Stimulated activated CD8-positive, alpha-beta memory T cell treated with anti-CD3 and anti-CD28 coated beads, Interleukin-15, amount 100 ng/mL, for 24 hours (primary cell): ENCODE measurements around the gene TRRAP.
"Not testable (repeated sequence)": the region's sequence is repeated elsewhere in the genome, so short reads cannot be mapped to it uniquely, and the experiment has no call there.

Experiments used
- DNase-seq: peaks from one replicate; pipeline ENCODE4 v3.0.0-alpha.2; 2020; ENCODE audit warnings: low read depth

The TRRAP gene

DNA sequence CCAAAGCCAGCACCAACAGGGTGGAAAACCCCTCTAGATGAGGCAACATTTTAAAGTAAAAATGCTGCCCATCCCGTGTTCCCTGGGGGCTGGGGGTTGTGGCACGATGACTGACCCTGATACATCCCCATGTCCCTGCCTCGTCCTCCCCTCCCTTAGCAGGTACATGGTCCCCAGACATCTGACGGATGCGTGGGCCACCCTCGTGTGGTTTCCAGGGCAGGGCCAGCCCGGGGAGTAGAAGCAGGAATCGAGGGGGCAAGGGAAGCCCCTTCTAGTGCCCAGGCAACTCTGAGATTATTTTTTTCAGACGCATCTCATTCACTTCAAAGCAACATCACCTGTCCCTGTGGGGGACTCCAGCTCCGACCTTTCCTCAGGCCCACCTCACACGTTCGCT is 12.0 kb upstream of the TRRAP start:
- DNase-seq = no peak

DNA sequence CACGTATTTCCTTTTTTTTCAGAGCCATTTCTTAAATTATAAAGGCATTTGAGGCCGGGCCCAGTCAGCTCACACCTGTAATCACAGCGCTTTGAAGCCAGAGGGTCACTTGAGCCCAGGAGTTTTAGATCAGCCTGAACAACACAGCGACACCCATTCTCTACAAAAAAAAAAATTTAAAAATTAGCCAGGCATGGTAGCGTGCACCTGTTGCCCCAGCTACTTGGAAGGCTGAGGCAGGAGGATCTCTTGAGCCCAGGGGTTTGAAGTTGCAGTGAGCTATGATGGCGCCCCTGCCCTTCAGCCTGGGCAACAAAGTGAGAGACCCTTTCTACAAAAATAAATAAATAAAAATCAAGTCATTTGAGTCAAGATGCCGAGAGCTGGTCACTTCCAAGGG is 11.6 kb upstream of the TRRAP start:
- DNase-seq = no peak

DNA sequence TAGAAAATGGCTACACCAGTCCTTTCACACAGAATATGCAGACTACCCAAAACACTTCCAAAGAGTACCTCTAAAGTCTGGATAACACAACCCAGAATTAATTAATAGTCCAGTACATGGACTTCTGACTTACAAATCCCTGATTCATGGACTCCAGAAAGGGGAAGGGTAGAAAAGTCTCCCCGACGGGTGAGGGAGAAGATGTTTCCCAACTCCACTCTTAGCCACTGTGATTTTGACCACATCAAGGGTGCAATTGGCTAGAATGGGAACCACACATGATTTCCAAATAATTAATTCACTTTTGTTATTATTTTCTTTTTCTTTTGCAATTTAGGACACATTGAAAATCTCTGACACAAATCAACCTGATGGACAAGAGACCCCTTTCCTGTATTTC is 9.9 kb upstream of the TRRAP start:
- no peak for DNase-seq

DNA sequence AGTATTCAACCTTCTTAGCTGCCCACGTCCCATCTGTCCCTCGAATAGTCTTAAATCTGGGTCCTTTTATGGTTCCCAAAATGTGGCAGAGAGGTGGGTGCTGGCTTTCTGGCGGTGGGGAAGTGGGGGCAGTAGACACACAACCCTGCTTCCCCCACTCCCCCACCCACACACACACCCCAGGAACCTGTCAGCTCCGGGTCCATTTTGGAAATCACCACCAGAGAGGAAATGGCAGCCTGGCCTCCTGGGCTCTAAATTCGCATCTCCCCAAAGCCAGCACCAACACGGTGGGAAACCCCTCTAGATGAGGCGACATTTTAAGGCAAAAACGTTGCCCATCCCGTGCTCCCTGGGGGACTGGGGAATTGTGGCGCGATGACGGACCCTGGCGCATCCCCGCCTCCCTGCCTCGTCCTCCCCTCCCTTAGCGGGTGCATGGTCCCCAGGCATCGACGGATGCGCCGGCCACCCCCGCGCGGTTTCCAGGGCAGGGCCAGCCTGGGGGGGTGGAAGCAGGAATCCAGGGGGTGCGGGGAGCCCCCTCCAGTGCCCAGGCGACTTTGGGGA is 9.2 kb upstream of the TRRAP start:
- no peak for DNase-seq

DNA sequence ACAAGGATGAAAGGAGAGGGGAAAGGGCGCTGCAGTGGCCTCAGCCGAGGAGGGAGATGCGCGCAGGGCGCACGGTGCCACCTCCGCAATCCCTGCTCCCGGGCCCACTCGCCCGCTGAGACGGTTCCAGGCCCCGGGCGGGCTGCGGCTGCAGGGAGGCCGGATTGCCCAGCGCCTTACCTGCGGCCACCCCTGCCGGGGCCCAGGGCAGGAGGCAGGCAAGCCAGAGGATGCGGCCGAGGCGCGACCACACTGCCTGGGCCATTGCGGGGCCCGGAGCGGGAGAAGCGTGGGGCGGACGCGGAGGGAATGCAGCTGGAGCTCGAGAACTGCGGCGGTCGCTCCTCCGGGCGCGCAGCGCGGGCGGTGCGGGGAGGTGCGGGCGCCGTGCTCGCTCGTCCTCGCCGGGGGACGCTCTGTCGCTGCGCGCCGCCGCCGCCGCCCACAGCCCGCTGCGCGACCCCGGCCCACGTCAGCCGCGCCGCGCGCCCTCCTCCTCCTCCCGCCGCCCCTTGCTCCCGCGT is 8.7 kb upstream of the TRRAP start, which contains the start of gene TMEM130:
Gene TMEM130, minus strand, starts transcription at position 418 of the 524 bp plus-strand sequence. Its CDS starts 153 bp downstream, at position 265.
- no peak for DNase-seq

DNA sequence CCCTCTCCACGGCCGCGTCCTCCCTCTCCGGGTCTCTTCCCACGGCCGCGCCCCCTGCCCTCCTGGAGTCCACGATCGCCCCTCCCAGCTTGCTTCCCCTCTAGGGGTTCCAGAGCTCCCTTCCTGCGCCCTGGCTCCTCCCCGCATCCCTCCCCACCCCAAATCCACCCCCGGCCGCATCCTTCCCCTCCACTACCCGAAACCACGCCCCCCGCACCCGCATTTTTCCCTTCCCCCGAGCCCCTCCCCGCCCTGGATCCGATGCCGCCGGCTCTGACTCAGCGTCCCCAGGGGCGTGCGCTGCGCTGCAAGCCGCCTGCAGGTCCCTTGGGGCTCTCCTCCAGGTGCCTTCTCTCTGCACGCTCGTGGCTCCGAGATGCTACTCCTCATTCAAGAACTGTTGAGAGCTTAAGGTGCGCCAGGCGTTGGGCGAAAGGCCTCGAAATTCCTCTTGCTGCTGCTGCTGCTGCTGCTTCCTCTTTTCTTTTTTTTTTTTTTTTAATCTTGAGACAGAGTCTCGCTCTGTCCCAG is 8.1 kb upstream of the TRRAP start:
- DNase-seq = peak; percentile 44

DNA sequence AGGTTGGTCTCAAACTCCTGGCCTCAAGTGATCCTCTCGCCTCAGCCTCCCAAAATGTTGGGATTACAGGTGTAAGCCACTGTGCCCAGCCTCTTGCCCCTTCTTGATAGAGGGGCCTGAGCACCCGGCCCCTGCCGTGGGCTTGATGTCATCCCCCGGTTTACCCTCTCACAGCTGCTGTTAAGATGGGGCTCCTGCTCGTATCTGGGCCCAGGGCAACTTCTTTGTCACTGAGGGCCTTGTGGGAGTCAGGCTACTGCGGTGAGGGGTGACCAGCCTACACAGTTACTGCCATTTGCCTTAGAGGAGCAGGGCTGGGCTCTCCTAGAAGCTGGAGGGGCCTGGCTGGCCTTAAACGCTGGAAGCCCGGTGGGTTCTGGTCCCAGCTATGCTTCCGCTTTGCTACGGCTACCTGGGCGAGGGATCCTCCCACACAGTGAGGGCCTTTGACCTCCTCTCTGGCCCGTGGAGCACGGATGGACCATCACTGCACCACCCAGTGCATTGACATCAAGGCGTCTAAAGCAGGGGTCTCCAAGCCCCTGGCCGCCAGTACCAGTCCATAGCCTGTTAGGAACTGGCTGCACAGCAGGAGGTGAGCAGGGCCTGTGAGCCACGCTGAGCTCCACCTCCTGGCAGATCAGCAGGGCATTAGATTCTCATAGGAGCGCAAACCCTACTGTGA is 7.4 kb upstream of the TRRAP start:
- DNase-seq = no peak

DNA sequence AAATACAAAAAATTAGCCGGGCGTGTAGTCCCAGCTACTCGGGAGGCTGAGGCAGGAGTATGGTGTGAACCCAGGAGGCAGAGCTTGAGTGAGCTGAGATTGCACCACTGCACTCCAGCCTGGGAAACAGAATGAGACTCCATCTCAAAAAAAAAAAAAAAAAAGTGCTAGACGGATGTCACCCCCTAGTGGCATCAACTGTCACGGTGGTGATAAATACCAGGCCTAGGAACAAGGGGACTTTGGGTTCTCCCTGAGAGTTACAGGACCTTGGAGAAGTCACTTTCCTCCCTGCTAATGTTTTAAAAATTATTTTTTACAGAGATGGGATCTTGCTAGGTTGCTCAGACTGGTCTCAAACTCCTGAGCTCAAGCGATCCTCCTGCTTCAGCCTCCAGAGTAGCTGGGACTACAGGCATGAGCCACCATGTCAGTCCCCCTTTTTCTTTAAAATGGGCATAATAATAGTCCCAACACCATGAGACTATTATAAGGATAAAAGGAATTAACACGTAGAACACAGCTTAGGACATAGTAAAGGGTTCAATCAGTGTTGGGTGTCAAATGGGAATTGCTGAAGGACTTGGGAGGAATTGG is 5.9 kb upstream of the TRRAP start:
- DNase-seq = no peak

DNA sequence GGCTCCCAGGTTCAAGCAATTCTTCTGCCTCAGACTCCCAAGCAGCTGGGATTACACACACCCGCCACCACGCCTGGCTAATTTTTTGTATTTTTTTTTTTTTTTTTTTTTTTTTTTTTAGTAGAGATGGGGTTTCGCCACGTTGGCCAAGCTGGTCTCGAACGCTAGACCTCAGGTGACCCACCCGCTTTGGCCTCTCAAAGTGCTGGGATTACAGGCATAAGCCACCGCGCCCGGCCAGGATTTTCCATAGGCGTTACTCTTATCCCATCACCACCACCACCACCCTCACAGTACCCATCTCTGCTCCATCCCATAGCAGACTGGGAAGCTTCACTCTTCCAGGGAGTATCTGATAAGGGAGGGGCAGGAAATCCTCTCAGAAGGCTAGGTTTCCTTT is 4.7 kb upstream of the TRRAP start:
- not testable (repeated sequence) for DNase-seq

DNA sequence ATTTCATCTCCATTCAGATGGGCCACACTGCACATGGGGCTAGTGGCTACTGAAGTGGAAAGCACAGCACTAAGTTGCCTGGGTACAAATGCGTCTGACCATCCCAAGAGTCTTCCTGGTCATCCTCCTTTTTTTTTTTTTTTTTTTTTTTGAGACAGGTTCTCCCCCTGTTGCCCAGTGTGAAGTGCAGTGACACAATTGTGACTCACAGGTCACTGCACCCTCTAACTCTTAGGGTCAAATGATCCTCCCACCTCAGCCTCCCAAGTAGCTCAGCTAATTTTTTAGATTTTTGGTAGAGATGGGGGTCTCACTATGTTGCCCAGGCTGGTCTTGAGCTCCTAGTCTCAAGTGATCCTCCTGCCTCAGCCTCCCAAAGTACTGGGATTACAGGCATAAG is 3.4 kb upstream of the TRRAP start:
- no peak for DNase-seq

DNA sequence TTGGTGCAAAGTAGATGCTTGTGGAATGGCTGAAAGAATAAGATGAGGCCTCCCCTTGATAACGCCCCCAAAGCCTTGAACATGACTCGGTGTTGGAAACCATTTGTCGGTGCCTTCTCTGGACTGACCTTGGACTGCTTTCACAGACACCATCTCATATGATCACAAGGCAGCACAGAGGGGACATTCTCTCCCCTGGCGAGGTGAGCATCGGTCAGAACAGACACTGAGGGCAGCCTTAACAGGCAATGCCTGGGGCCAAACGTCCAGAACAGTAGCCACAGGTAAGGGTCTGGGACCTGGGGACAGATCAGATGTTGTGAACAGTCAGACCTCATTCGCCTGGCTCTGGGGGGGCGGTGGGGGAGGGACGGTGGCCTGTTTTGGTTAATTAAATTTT is 2.8 kb upstream of the TRRAP start:
- no peak for DNase-seq

DNA sequence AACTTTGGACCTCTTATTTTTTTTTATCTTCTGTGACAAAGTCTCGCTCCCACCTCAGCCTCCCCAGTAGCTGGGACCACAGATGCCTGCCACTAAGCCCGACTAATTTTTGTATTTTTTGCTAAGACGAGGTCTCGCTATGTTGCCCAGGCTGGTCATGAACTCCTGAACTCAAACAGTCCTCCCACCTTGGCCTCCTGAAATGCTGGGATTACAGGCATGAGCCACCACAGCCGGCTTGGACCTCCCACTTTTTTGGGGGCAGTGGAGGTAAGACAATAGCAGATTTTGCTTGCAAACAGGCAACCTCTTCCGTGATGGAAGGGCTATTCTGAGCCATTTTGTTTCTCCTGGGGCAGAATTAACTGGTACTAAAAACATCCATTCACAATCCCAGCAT is 1.2 kb upstream of the TRRAP start:
- DNase-seq = no peak

DNA sequence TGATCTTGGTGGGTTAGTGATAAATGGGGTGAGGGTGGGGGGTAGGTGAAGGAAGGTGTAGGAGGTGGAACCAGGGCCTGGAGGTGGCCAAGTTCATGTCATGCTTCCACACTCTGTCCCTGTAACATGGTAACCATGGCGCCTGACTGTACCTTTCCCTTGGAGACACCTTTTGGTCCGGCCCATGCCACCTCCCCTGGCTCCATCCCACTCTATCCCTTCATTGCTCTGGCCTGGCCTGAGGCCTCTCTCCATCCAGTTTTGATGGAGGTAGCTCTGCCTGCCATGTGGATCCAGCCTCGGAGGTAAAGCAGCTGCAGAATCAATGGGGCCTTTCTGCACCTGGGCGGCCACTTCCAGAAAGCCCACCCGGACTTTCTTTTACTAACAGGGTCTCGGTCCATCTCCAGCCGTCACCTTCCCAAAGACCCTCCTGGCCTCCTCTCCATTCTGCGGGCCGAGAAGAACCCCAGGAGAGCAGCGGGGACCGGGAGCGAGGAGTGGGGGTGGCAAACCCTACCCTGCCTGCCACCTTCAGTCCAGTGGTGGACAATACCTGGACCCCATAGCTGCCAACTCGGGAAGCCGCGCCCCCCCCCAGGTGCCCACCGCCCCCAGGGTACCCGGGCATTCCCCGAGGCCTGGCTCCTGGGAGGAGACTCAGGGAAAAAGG is 504 bp upstream of the TRRAP start:
- no peak for DNase-seq

DNA sequence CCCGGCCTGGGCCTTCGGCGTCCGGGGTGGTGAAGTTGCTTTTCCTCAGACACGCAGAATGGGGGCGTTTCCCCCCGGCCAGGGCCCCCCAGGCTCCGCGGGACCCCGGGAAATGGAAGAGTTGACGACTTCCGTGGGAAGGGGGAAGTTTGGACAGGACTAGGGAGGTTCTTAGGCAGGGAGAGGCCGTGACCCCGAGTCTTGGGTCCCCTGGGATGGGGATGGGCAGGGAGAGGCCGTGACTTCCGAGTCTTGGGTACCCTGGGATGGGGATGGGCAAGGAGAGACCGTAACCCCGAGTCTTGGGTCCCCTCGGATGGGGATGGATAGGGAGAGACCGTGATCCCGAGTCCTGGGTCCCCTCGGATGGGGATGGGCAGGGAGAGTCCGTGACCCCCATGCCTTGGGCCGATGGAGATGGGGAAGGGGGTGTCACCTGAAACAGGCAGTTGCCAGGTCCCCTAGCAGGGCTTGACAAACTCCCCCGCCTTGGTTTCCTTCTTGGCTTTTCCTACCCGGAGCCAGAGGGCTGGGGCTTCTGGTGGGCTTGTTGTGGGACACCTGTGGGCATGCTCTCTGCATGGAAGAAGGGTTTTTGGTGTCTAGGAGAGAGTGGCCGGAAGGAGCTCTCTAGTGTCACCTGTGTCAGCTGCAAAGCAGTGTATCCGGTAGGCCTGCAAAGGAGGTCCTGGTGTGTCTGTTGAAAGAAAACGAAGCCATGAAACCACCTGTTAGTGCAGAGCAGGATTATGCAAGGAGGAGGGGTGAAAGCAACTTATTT is 1.1 kb downstream of the TRRAP start:
- no peak for DNase-seq

DNA sequence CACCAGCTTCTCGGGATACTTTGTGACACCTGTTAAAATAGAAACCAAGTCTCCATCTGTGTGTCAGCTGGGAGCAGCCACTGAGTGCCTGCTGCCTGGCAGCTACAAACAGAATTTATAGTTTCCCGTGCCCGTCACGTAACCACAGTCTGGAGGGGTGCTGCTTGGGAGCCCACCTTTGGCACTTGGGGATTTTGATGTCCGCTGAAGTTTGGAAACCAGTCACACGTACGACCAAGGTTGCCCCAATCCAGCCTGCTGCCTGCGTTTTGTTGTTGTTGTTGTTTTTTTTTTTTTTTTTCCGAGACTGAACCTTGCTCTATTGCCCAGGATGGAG is 1.6 kb downstream of the TRRAP start:
- DNase-seq = no peak

DNA sequence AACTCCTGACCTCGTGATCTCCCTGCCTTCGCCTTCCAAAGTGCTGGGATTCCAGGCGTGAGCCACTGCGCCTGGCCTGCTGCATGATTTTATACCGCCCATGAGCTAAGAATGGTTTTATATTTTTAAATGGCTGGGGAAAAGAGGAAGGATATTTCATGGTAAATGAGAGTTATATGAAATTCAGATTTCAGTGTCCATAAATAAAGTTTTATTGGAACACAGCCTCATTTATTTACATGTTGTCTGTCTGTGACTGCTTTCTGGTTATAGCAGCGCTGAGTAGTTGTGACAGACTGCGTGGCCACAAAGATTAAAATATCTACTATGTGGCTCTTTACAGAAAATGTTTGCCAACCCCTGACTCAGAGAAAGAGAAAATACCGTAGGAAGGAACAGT is 2.2 kb downstream of the TRRAP start:
- no peak for DNase-seq

DNA sequence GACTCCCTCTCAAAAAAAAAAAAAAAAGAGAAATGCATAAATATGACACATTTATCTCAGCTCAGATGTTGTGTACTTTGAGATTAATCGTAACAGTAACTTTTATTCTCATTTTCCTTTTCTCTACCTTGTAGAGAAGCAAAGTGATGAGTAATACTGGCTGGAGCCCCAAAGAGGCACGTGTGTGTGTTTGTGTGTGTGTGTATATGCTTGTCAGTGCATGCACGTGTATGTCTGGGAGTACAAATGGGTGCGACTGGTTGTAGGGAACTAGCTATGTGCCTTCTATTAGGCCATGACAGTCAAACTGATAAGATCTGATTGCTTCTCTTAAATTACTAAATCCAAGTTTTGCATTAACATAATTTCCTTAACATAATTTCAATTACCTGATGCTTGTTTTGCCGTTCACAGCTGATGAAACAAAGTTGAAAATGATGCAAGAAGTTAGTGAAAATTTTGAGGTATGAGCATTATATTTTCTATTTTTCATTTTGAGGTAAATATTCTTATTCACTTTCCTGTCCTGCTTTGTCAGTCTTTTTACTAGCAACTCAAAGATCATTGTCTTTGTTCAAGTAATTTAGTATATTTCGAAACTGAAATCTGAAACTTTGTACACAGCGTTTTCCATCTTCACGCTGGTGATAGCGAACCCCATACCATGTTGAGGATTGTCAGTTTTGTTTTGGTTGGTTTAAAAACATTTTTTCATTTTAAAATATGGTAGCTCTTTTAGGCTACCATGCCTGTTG is 3.4 kb downstream of the TRRAP start:
- DNase-seq = no peak

DNA sequence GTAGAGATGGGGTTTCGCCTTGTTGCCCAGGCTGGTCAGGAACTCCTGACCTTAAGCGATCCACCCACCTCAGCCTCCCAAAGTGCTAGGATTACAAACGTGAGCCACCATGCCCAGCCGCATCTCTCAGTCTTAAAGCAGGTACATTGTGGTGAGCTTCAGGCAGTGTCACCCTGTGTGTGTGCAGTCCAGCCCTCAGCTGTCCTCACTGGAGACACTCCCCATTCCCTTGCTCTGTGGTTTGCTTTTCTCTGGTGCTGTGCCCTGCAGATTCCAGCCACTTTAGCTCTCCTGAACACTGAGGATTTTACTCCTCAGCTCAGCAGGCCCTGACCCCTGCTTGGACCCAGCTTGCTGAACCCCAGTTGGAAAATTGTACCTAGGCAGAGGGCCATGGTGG is 6.1 kb downstream of the TRRAP start:
- no peak for DNase-seq

DNA sequence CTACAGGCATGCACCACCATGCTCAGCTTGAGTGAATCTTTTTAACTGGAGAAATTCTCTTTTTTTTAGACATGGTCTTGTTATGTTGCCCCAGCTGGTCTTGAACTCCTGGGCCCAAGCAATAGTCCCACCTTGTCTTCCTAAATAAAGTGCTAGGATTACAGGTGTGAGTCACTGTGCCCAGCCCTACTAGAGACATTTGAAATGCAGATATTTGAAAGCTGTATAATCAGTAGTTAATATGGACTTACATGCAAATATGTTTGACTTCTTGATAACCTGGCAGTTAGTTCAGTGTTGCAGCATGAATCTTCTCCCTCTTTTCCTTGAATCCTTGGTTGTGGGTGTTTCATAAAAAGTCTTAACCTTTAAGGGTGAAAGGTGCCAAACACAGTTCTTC is 8.7 kb downstream of the TRRAP start:
- DNase-seq = no peak

DNA sequence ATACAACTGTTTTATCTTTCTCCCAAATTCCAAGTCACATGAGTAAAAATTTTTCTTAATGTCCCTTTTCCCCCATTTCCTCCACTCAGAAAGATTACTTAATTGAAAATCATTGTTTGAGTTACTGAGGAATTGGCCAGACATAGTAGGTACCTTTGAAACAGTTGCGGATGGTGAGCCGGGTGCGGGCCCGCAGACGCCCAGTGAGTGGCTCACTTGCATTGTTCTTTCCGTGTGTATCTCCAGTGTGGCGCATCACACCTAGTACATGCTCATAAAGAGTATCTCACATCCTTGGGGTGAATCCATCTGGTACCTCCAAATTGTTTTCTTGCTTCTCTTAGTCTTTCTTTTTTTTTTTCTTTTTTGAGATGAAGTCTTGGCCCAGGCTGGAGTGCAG is 14.3 kb downstream of the TRRAP start:
- no peak for DNase-seq

DNA sequence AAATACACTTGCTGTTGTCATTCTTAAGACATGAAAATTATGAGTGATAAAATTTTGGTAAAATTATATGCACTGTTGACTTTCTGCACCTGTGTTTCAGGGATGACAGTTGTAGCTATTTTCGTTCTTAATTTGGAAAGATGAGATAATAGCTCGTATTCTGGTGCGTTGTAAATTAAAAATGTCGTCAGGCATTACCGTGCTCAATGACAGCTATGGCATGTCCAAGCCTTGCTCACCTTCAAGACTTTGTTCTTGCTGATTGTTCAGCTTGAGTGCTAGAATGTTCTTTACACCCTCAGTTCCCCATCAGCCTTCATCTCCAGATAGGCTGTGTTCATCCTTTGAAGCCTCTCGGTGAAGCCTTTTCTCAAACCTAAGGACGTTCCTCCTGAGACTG is 21.5 kb downstream of the TRRAP start:
- no peak for DNase-seq
